ENCODE data around the gene CASZ1.

The CASZ1 gene

GRCh38 chr1:10643607-10644306 lies 152.7 kb downstream of the CASZ1 start:
- WGBS (ENCODE audit: insufficient coverage, insufficient read length) = no CpG with 5 or more reads among the region's 17 CpGs
- Histone ChIP-seq H3K36me3 (ENCODE audit: control insufficient read depth, insufficient read depth, low read length) (no peaks in the 10 kb centered on the region; the same call in 1 of the 2 replicates), H3K27me3 (ENCODE audit: control insufficient read depth, insufficient read depth, low read length) (peaks cover 13% of the 10 kb centered on the region; the same call in 1 of the 2 replicates), H3K9me3 (ENCODE audit: control insufficient read depth, insufficient read depth, low read length) (no peaks in the 10 kb centered on the region), H3K27ac (ENCODE audit: low read length) (no peak overlapping the region), H3K4me3 (ENCODE audit: low read length) (no peak overlapping the region), H3K4me1 (ENCODE audit: control insufficient read depth, insufficient read depth, low read length) (peaks cover 13% of the 10 kb centered on the region)
- DNase-seq (ENCODE audit: low read depth, low spot score) = no peak

GRCh38 chr1:10642403-10643080 lies 153.9 kb downstream of the CASZ1 start:
- Histone ChIP-seq H3K27ac (ENCODE audit: low read length) (no peak overlapping the region), H3K9me3 (ENCODE audit: control insufficient read depth, insufficient read depth, low read length) (no peaks in the 10 kb centered on the region), H3K4me3 (ENCODE audit: low read length) (no peak overlapping the region), H3K27me3 (ENCODE audit: control insufficient read depth, insufficient read depth, low read length) (peaks cover 13% of the 10 kb centered on the region; the same call in 1 of the 2 replicates), H3K4me1 (ENCODE audit: control insufficient read depth, insufficient read depth, low read length) (peaks cover 11% of the 10 kb centered on the region), H3K36me3 (ENCODE audit: control insufficient read depth, insufficient read depth, low read length) (no peaks in the 10 kb centered on the region; the same call in 1 of the 2 replicates)
- whole genome bisulfite sequencing (ENCODE audit: insufficient coverage, insufficient read length) = no CpG with 5 or more reads among the region's 31 CpGs
- no peak for DNase-seq (ENCODE audit: low read depth, low spot score)

GRCh38 chr1:10641976-10642375 lies 154.5 kb downstream of the CASZ1 start:
- Histone ChIP-seq H3K4me3 (ENCODE audit: low read length) (no peak overlapping the region; the same call in 1 of the 2 replicates), H3K27me3 (ENCODE audit: control insufficient read depth, insufficient read depth, low read length) (peaks cover 13% of the 10 kb centered on the region; the same call in 1 of the 2 replicates), H3K9me3 (ENCODE audit: control insufficient read depth, insufficient read depth, low read length) (no peaks in the 10 kb centered on the region), H3K4me1 (ENCODE audit: control insufficient read depth, insufficient read depth, low read length) (peaks cover 11% of the 10 kb centered on the region), H3K36me3 (ENCODE audit: control insufficient read depth, insufficient read depth, low read length) (no peaks in the 10 kb centered on the region; the same call in 1 of the 2 replicates), H3K27ac (ENCODE audit: low read length) (no peak overlapping the region)
- no peak for DNase-seq (ENCODE audit: low read depth, low spot score)
- WGBS (ENCODE audit: insufficient coverage, insufficient read length) = no CpG with 5 or more reads among the region's 24 CpGs

- Histone ChIP-seq H3K9me3 (ENCODE audit: control insufficient read depth, insufficient read depth, low read length) (no peaks in the 10 kb centered on the region), H3K27me3 (ENCODE audit: control insufficient read depth, insufficient read depth, low read length) (peaks cover 13% of the 10 kb centered on the region; the same call in 1 of the 2 replicates), H3K36me3 (ENCODE audit: control insufficient read depth, insufficient read depth, low read length) (no peaks in the 10 kb centered on the region), H3K4me3 (ENCODE audit: low read length) (no peak overlapping the region), H3K27ac (ENCODE audit: low read length) (no peak overlapping the region), H3K4me1 (ENCODE audit: control insufficient read depth, insufficient read depth, low read length) (peaks cover 8% of the 10 kb centered on the region)
- no CpG with 5 or more reads among the region's 16 CpGs for WGBS (ENCODE audit: insufficient coverage, insufficient read length)
- no peak for DNase-seq (ENCODE audit: low read depth, low spot score)
Measured at GRCh38 chr1:10640843-10641553, 155.4 kb downstream of the CASZ1 start.

- H3K4me3 ChIP-seq (ENCODE audit: low read length) = no peak overlapping the region
- H3K27me3 ChIP-seq (ENCODE audit: control insufficient read depth, insufficient read depth, low read length) = peaks cover 13% of the 10 kb centered on the region; the same call in 1 of the 2 replicates
- no peak for DNase-seq (ENCODE audit: low read depth, low spot score)
Measured at GRCh38 chr1:10639775-10640578, 156.5 kb downstream of the CASZ1 start.

GRCh38 chr1:10639011-10639774 lies 157.3 kb downstream of the CASZ1 start:
- H3K27me3 ChIP-seq (ENCODE audit: control insufficient read depth, insufficient read depth, low read length) = peaks cover 13% of the 10 kb centered on the region; the same call in 1 of the 2 replicates
- no peaks in the 10 kb centered on the region for H3K9me3 ChIP-seq (ENCODE audit: control insufficient read depth, insufficient read depth, low read length)
- no peak overlapping the region for H3K27ac ChIP-seq (ENCODE audit: low read length)
- peaks cover 9% of the 10 kb centered on the region for H3K4me1 ChIP-seq (ENCODE audit: control insufficient read depth, insufficient read depth, low read length)
- peak overlapping the region; percentile 39; the same call in 1 of the 2 replicates for H3K4me3 ChIP-seq (ENCODE audit: low read length)
- H3K36me3 ChIP-seq (ENCODE audit: control insufficient read depth, insufficient read depth, low read length) = no peaks in the 10 kb centered on the region; the same call in 1 of the 2 replicates
- no CpG with 5 or more reads among the region's 108 CpGs for WGBS (ENCODE audit: insufficient coverage, insufficient read length)
- DNase-seq (ENCODE audit: low read depth, low spot score) = no peak

More at GRCh38 chr1:10639775-10640578, 156.5 kb downstream of the CASZ1 start:
- Histone ChIP-seq H3K9me3 (ENCODE audit: control insufficient read depth, insufficient read depth, low read length) (no peaks in the 10 kb centered on the region), H3K27ac (ENCODE audit: low read length) (no peak overlapping the region), H3K36me3 (ENCODE audit: control insufficient read depth, insufficient read depth, low read length) (no peaks in the 10 kb centered on the region; the same call in 1 of the 2 replicates), H3K4me1 (ENCODE audit: control insufficient read depth, insufficient read depth, low read length) (peaks cover 8% of the 10 kb centered on the region)
- WGBS (ENCODE audit: insufficient coverage, insufficient read length) = no CpG with 5 or more reads among the region's 45 CpGs

GRCh38 chr1:10638559-10639005 lies 157.9 kb downstream of the CASZ1 start:
- Histone ChIP-seq H3K27ac (ENCODE audit: low read length) (no peak overlapping the region), H3K4me1 (ENCODE audit: control insufficient read depth, insufficient read depth, low read length) (peaks cover 9% of the 10 kb centered on the region), H3K36me3 (ENCODE audit: control insufficient read depth, insufficient read depth, low read length) (no peaks in the 10 kb centered on the region; the same call in 1 of the 2 replicates), H3K4me3 (ENCODE audit: low read length) (peak overlapping the region; percentile 39; the same call in 1 of the 2 replicates), H3K9me3 (ENCODE audit: control insufficient read depth, insufficient read depth, low read length) (no peaks in the 10 kb centered on the region), H3K27me3 (ENCODE audit: control insufficient read depth, insufficient read depth, low read length) (peaks cover 13% of the 10 kb centered on the region; the same call in 1 of the 2 replicates)
- DNase-seq (ENCODE audit: low read depth, low spot score) = no peak
- WGBS (ENCODE audit: insufficient coverage, insufficient read length) = no CpG with 5 or more reads among the region's 57 CpGs

GRCh38 chr1:10637834-10638558 lies 158.4 kb downstream of the CASZ1 start:
- no peak for DNase-seq (ENCODE audit: low read depth, low spot score)
- WGBS (ENCODE audit: insufficient coverage, insufficient read length) = no CpG with 5 or more reads among the region's 29 CpGs
- H3K36me3 ChIP-seq (ENCODE audit: control insufficient read depth, insufficient read depth, low read length) = no peaks in the 10 kb centered on the region; the same call in 1 of the 2 replicates
- H3K27ac ChIP-seq (ENCODE audit: low read length) = no peak overlapping the region
- peaks cover 11% of the 10 kb centered on the region for H3K4me1 ChIP-seq (ENCODE audit: control insufficient read depth, insufficient read depth, low read length)
- H3K9me3 ChIP-seq (ENCODE audit: control insufficient read depth, insufficient read depth, low read length) = no peaks in the 10 kb centered on the region
- peak overlapping the region; percentile 39; the same call in 1 of the 2 replicates for H3K4me3 ChIP-seq (ENCODE audit: low read length)
- peaks cover 13% of the 10 kb centered on the region; the same call in 1 of the 2 replicates for H3K27me3 ChIP-seq (ENCODE audit: control insufficient read depth, insufficient read depth, low read length)

- H3K27me3 ChIP-seq (ENCODE audit: control insufficient read depth, insufficient read depth, low read length) = peaks cover 13% of the 10 kb centered on the region; the same call in 1 of the 2 replicates
- H3K4me1 ChIP-seq (ENCODE audit: control insufficient read depth, insufficient read depth, low read length) = peaks cover 14% of the 10 kb centered on the region
- WGBS (ENCODE audit: insufficient coverage, insufficient read length) = no CpG with 5 or more reads among the region's 9 CpGs
- H3K4me3 ChIP-seq (ENCODE audit: low read length) = no peak overlapping the region
- DNase-seq (ENCODE audit: low read depth, low spot score) = no peak
- H3K9me3 ChIP-seq (ENCODE audit: control insufficient read depth, insufficient read depth, low read length) = no peaks in the 10 kb centered on the region
- H3K27ac ChIP-seq (ENCODE audit: low read length) = no peak overlapping the region
- no peaks in the 10 kb centered on the region; the same call in 1 of the 2 replicates for H3K36me3 ChIP-seq (ENCODE audit: control insufficient read depth, insufficient read depth, low read length)
Measured at GRCh38 chr1:10637400-10637799, 159.0 kb downstream of the CASZ1 start.

Measured in iPS DF 6.9 (cell line).